Occipital lobe (tissue), 2 donors: ENCODE results near the gene OXSR1. TPM values are rescaled to one million over a fixed set of nuclear protein-coding genes. Genes with fewer than 3 reads are reported as not detected.
"Not testable (repeated sequence)": the region's sequence is repeated elsewhere in the genome, so short reads cannot be mapped to it uniquely, and the experiment has no call there.

ENCODE experiments used
- DNase-seq: peaks from one replicate; lab custom pipeline; 2025; lab: John Stamatoyannopoulos, UW
- total RNA-seq: library from RNA; depleted of rRNA; stranded (reverse); fragments of >200 nt; gene quantifications from one replicate; pipeline ENCODE4 v1.2.3, GENCODE V29; 2014

OXSR1 gene
- total RNA-seq, 1 donor from 2014 or later: 54.9 TPM

GRCh38 chr3:38165722-38166387 is 518 bp downstream of the OXSR1 start:
- DNase-seq: peak; percentile 40

- no peak for DNase-seq
Observed at GRCh38 chr3:38167591-38167990, 2.3 kb downstream of the OXSR1 start.

GRCh38 chr3:38168151-38169026 is 3.1 kb downstream of the OXSR1 start:
- DNase-seq: no peak

- DNase-seq: no peak
Observed at GRCh38 chr3:38169027-38169317, 3.6 kb downstream of the OXSR1 start.

GRCh38 chr3:38170722-38171121 is 5.4 kb downstream of the OXSR1 start:
- no peak for DNase-seq

- no peak for DNase-seq
Observed at GRCh38 chr3:38171622-38172021, 6.3 kb downstream of the OXSR1 start.

GRCh38 chr3:38173834-38174418 is 8.6 kb downstream of the OXSR1 start:
- DNase-seq: no peak

- DNase-seq: no peak
Observed at GRCh38 chr3:38177181-38177580, 11.8 kb downstream of the OXSR1 start.

GRCh38 chr3:38186781-38187180 is 21.4 kb downstream of the OXSR1 start:
- no peak for DNase-seq

GRCh38 chr3:38190481-38190881 is 25.1 kb downstream of the OXSR1 start:
- DNase-seq: no peak

GRCh38 chr3:38202931-38203330 is 37.6 kb downstream of the OXSR1 start:
- not testable (repeated sequence) for DNase-seq

GRCh38 chr3:38203690-38204089 is 38.4 kb downstream of the OXSR1 start:
- DNase-seq: no peak

GRCh38 chr3:38204599-38205471 is 39.5 kb downstream of the OXSR1 start:
- DNase-seq: no peak

- DNase-seq: no peak
Observed at GRCh38 chr3:38205472-38205805, 40.1 kb downstream of the OXSR1 start.

- no peak for DNase-seq
Observed at GRCh38 chr3:38207254-38208003, 42.1 kb downstream of the OXSR1 start.

GRCh38 chr3:38210141-38210757 is 44.9 kb downstream of the OXSR1 start:
- no peak for DNase-seq

- DNase-seq: no peak
Observed at GRCh38 chr3:38212141-38212540, 46.8 kb downstream of the OXSR1 start.

GRCh38 chr3:38214560-38214959 is 49.2 kb downstream of the OXSR1 start:
- no peak for DNase-seq

GRCh38 chr3:38219609-38220197 is 54.4 kb downstream of the OXSR1 start:
- DNase-seq: no peak

GRCh38 chr3:38221005-38221404 is 55.7 kb downstream of the OXSR1 start:
- DNase-seq: no peak
